D721Med (cell line): ENCODE data around the gene SYT12.

Experiments
- DNase-seq: peaks from one replicate; pipeline ENCODE4 v3.0.0; 2011; ENCODE audit warnings: low spot score; ENCODE audit not compliant: insufficient read length
- FAIRE-seq: peaks from 2 replicates; lab custom pipeline; 2011; peaks lifted over from hg19 to GRCh38; lab: Jason Lieb, UNC
- CTCF ChIP-seq: IDR thresholded peaks from 2 replicates; pipeline ENCODE4 v1.5.1; 2012; ENCODE audit warnings: mild to moderate bottlenecking, control low read depth; ENCODE audit not compliant: insufficient read depth; ENCODE audit errors: missing control alignments

The SYT12 gene

GRCh38 chr11:67082071-67082791 lies 59.3 kb downstream of the SYT12 start:
- TF ChIP-seq CTCF = no peak
- DNase-seq (no peak), FAIRE-seq (no peak)

DNA sequence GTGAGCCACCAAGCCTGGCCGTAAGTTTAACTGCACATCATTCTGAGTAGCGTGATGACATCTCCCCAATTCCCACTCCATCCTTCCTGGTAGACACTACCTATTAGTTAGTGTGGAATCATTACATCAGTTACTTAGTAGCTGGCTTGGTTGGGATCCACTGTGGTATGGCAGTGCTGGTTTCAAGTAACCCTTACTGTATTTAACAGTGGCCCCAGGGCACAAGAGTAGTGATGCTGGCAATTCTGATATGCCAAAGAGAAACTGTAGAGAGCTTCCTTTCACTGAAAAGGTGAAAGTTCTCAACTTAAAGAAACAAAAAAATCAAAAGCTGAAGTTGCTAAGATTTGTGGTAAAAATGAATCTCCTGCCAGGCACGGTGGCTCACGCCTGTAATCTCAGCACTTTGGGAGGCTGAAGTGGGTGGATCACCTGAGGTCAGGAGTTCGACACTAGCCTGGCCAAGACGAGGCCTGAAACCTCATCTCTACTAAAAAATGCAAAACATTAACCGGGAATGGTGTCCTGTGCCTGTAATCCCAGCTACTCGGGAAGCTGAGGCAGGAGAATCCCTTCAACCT lies 60.9 kb downstream of the SYT12 start:
- TF ChIP-seq CTCF = no peak
- FAIRE-seq = no peak

DNA sequence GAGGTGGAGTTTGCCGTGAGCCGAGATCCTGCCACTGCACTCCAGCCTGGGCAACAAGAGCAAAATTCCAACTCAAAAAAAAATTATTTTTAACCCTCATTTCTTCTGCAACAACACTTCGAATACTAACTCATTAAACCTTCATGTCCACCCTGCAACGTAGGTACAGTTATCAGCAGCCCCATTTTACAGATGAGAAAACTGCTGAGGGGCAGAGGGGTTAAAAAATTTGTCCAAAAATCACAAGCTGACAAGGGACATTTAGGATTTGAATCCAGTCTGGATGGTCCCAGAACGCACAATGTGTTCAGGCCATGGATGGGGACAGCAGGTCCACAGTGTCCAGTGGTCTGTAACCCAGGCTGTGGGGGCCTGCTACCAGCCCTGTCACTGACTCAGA lies 62.7 kb downstream of the SYT12 start:
- no peak for TF ChIP-seq CTCF
- FAIRE-seq (no peak), DNase-seq (no peak)

More for the DNA sequence above, 60.9 kb downstream of the SYT12 start:
- DNase-seq = no peak

DNA sequence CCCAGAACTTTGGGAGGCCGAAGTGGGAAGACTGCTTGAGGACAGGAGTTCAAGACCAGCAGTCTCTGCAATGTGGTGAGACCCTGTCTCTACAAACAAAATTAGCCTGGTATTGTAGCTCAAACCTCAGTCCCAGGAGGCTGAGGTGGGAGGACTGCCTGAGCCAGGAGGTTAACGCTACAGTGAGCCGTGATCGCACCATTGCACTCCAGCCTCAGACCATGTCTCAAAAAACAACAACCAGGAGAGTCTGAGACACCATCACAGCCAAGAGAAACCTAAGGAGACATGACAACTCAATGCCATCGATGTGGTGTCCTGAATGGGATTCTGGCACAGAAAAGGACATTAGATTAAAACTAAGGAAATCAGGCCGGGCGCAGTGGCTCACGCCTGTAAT lies 67.8 kb downstream of the SYT12 start:
- DNase-seq = no peak
- FAIRE-seq = no peak
- no peak for TF ChIP-seq CTCF

DNA sequence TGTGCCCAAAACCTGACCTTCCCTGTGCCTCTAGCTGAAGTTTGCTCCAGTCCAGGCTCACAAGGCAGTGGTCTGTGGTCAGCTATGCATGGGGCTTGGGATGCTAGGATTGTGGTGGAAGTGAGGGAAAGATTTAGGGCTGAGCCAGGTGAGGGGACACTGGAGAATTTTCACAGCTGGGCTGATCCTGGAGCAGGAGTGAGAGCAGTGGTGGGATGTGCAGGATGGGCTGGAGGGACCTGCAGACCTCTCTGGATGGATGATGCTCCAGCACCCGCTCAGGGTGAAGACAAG lies 72.2 kb downstream of the SYT12 start:
- FAIRE-seq (no peak), DNase-seq (no peak)
- TF ChIP-seq CTCF = no peak

DNA sequence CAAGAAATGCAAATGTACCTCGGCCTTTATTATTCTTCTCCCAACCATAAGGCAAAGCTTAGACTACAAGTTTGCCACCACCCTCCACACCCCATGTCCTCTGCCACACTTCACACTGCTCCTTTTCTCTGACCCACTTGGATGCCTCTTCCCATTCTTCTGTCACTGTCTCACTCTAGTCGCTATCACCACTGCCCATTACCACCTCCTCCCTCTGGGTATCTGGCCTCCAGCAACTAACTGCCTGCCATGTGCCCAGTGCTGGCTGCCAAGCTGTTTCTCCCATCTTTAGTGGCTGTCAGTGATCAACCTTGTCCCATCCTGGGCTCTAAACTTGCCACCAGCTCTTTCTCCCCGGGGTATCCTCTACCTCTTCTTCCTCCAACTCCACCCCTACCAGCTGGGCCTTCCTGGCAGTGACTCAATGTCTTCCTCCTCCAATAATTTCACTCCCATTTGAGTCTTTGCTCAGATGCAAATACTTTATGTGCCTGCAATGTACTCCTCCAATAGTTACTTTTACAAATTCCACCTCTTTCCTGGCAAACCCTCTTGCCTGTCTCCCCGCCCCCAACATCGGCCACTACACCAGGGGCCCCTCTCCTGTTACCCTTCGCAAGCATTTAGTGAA lies 76.0 kb downstream of the SYT12 start:
- FAIRE-seq = no peak
- TF ChIP-seq CTCF = no peak
- no peak for DNase-seq

DNA sequence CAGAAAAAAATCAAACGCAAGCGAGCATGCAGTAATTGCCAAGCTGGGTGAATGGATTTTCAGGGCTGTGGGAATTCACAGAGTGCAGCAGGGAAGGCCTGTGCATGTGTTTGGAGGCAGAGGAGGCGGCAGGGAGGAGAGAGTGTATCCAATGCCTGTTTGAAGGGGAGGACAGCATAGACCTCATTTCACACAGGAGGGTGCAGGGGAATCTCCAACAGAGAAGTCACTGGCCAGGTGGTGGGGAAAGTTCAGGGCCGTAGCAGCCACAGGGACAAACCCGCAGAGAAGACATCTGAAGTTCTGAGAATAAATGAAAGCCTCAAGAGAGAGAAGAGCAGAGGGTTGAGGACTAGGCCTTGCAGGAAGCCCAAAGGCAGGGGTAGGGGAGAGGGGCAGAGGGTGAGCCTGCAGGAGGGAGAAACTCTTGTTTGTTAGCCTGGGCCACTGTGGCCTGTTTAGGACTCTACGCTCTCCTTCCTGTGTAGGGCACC lies 76.9 kb downstream of the SYT12 start:
- TF ChIP-seq CTCF = no peak
- DNase-seq (no peak), FAIRE-seq (no peak)
